ENCODE results near the gene STK24.

GRCh38 chr13:98466634-98467236 is 110.2 kb downstream of the STK24 start:
- peak; percentile 52 for TF ChIP-seq CTCF (IDR thresholded peaks at IDR 0.05; ENCODE audit: low read length)
- TF ChIP-seq EZH2phosphoT487 (IDR thresholded peaks at IDR 0.05; ENCODE audit: low read length), result no peak
- no peak for TF ChIP-seq EZH2 (optimal IDR thresholded peaks at IDR 0.05; ENCODE audit: low read depth, low read length)

Measured in MM.1S (cell line).